DMS79 treated with DMSO at 0.1 percent for 48 hours (cell line): ENCODE measurements around the gene RIC8B.

Experiments used
- DNase-seq: peaks from one replicate; lab custom pipeline; 2025; lab: John Stamatoyannopoulos, UW

RIC8B gene

GRCh38 chr12:106801830-106802533 is 27.5 kb downstream of the RIC8B start:
- DNase-seq: no peak

GRCh38 chr12:106804668-106805067 is 30.2 kb downstream of the RIC8B start:
- DNase-seq: no peak

- no peak for DNase-seq
These were observed 40.2 kb downstream of the RIC8B start for GRCh38 chr12:106814714-106815113.

GRCh38 chr12:106815741-106816140 is 41.3 kb downstream of the RIC8B start:
- no peak for DNase-seq

- no peak for DNase-seq
These were observed 41.7 kb downstream of the RIC8B start for GRCh38 chr12:106816231-106816630.

GRCh38 chr12:106819991-106820390 is 45.5 kb downstream of the RIC8B start:
- DNase-seq: no peak

- no peak for DNase-seq
These were observed 57.2 kb downstream of the RIC8B start for GRCh38 chr12:106831699-106832098.

GRCh38 chr12:106837782-106838181 is 63.3 kb downstream of the RIC8B start:
- no peak for DNase-seq

GRCh38 chr12:106839333-106839732 is 64.9 kb downstream of the RIC8B start:
- no peak for DNase-seq

GRCh38 chr12:106840243-106840642 is 65.8 kb downstream of the RIC8B start:
- no peak for DNase-seq

- DNase-seq: peak; percentile 37
These were observed 67.2 kb downstream of the RIC8B start for GRCh38 chr12:106841510-106842302.

- DNase-seq: no peak
These were observed 71.4 kb downstream of the RIC8B start for GRCh38 chr12:106845902-106846301.

GRCh38 chr12:106847861-106848260 is 73.4 kb downstream of the RIC8B start:
- no peak for DNase-seq

- DNase-seq: no peak
These were observed 76.8 kb downstream of the RIC8B start for GRCh38 chr12:106851306-106851705.

- DNase-seq: no peak
These were observed 80.2 kb downstream of the RIC8B start for GRCh38 chr12:106854723-106855122.

- no peak for DNase-seq
These were observed 80.8 kb downstream of the RIC8B start for GRCh38 chr12:106855221-106855758.

GRCh38 chr12:106861984-106862916 is 87.8 kb downstream of the RIC8B start:
- DNase-seq: no peak

GRCh38 chr12:106863189-106863588 is 88.7 kb downstream of the RIC8B start:
- no peak for DNase-seq

GRCh38 chr12:106865683-106866082 is 91.2 kb downstream of the RIC8B start:
- DNase-seq: no peak

- DNase-seq: no peak
These were observed 92.1 kb downstream of the RIC8B start for GRCh38 chr12:106866426-106867080.

- no peak for DNase-seq
These were observed 93.2 kb downstream of the RIC8B start for GRCh38 chr12:106867651-106868050.
